Measurements from ENCODE around the gene NKX2-2. TPM values are rescaled to one million over a fixed set of nuclear protein-coding genes. Genes with fewer than 3 reads are reported as not detected.

Gene NKX2-2
- total and polyA plus RNA-seq, 2 of the 4 experiments (the other 2 are of a cell fraction): not detected

- ATAC-seq (ENCODE audit: low read depth): no peak
- Histone ChIP-seq H2AFZ (replicated peaks; ENCODE audit: low read length, poor library complexity) (no peak overlapping the region), H4K91ac (ENCODE audit: insufficient read depth, low read depth, low read length) (no peak overlapping the region), H3K4me2 (ENCODE audit: low read depth, low read length) (no peak overlapping the region), H2BK20ac (ENCODE audit: low read depth, low read length) (no peak overlapping the region), H3K14ac (replicated peaks; ENCODE audit: low read depth, low read length) (no peak overlapping the region), H3K23ac (ENCODE audit: low read depth, low read length) (no peak overlapping the region), H2AK5ac (ENCODE audit: low read depth, low read length) (no peak overlapping the region), H3K4me1 (ENCODE audit: control insufficient read depth, insufficient read depth, low read length) (peaks cover 3% of the 10 kb centered on the region; the same call in 1 of the 2 replicates), H2BK120ac (ENCODE audit: low read depth, low read length) (no peak overlapping the region), H3K4me3 (ENCODE audit: insufficient read depth, low read depth, low read length) (no peak overlapping the region), H2BK15ac (ENCODE audit: low read depth, low read length) (no peak overlapping the region), H3K27me3 (ENCODE audit: control insufficient read depth, insufficient read depth, low read length) (peaks cover 80% of the 10 kb centered on the region), H3K27ac (ENCODE audit: insufficient read depth, low read length) (no peak overlapping the region), H4K20me1 (ENCODE audit: insufficient read depth, low read length) (no peaks in the 10 kb centered on the region; the same call in 1 of the 2 replicates), H3K9ac (ENCODE audit: low read depth, low read length) (no peak overlapping the region), H4K5ac (ENCODE audit: low read depth, low read length) (no peak overlapping the region), H3K36me3 (ENCODE audit: control insufficient read depth, insufficient read depth, low read length) (no peaks in the 10 kb centered on the region), H4K8ac (ENCODE audit: low read depth in 2 of 2, low read length in 2 of 2) (no peak overlapping the region), H3K56ac (ENCODE audit: extremely low read depth, insufficient read depth, low read length) (no peak overlapping the region), H3K4ac (ENCODE audit: low read depth, low read length) (no peak overlapping the region), H2BK5ac (ENCODE audit: low read depth, low read length, poor library complexity, severe bottlenecking) (no peak overlapping the region), H2AK9ac (replicated peaks; ENCODE audit: low read depth, low read length, poor library complexity) (no peak overlapping the region), H3K9me3 (ENCODE audit: control insufficient read depth, insufficient read depth, low read length) (no peaks in the 10 kb centered on the region), H3K79me1 (ENCODE audit: low read depth in 1 of 2, low read length in 2 of 2) (no peaks in the 10 kb centered on the region), H3K9me1 (ENCODE audit: insufficient read depth, low read length) (no peaks in the 10 kb centered on the region), H3K18ac (ENCODE audit: low read depth, low read length) (no peak overlapping the region)
- ChIA-PET CTCF (interaction anchor here (1.3 kb wide), 2 partner anchors 273 to 648 kb away, joined by 3 to 4 read pairs; no protein-coding TSS in a partner anchor), POLR2A (ENCODE audit: unreplicated experiment) (no interaction called here)
- 3 to 100% methylated on average over 1 to 10 of the region's 47 CpGs for WGBS, 2 experiments (ENCODE audit: extremely low coverage in 2 of 2, insufficient read length in 1 of 2)
- in situ Hi-C loops (cut with MboI; ENCODE audit: low sequenced_read_pairs) (loop anchor here (5.0 kb wide), 1 partner anchor 671 kb away; no protein-coding TSS in a partner anchor), intact Hi-C loops (cut with micrococcal nuclease) (no loop called here), dilution Hi-C loops (cut with HindIII; ENCODE audit: low sequenced_read_pairs, unreplicated experiment) (no loop called here)
- DNase-seq: no peak
- no TSS peak for BruUV-seq (replicated peaks)
- TF ChIP-seq MAZ (IDR thresholded peaks at IDR 0.05; ENCODE audit: borderline replicate concordance, low read depth, low read length) (no peak), SMC3 (IDR thresholded peaks at IDR 0.05; ENCODE audit: low read depth, low read length) (no peak), CEBPB (IDR thresholded peaks at IDR 0.05; ENCODE audit: low read depth, low read length) (no peak), MXI1 (IDR thresholded peaks at IDR 0.05; ENCODE audit: borderline replicate concordance, low read depth, low read length) (no peak)
These were observed 5.4 kb downstream of the NKX2-2 start for GRCh38 chr20:21508230-21509078.
